ENCODE results near the gene EFHC2. TPM values are rescaled to one million over a fixed set of nuclear protein-coding genes. Genes with fewer than 3 reads are reported as not detected.

EFHC2 gene
- total and polyA plus RNA-seq, 10 of the 15 experiments (the other 5 are each of a cell fraction or from before 2014, with no cell fraction given) = 0.56 TPM; not detected in 9

GRCh38 chrX:44234116-44234515, 109.4 kb downstream of the EFHC2 start:
- Histone ChIP-seq H3K4me2 (ENCODE audit: control insufficient read depth, insufficient read depth) (no peak overlapping the region), H3K9ac (ENCODE audit: control insufficient read depth, insufficient read depth, low read length) (no peak overlapping the region), H3K4me1 (ENCODE audit: control insufficient read depth, insufficient read depth, low read length) (no peaks in the 10 kb centered on the region), H2AFZ (ENCODE audit: control insufficient read depth, low read depth, low read length) (no peak overlapping the region), H3K9me3 (replicated peaks; ENCODE audit: control insufficient read depth, insufficient read depth, low read length) (no peaks in the 10 kb centered on the region), H3K4me3 (no peak overlapping the region), H3K27me3 (replicated peaks in 1 of 2; ENCODE audit: control insufficient read depth in 2 of 2, insufficient read depth in 2 of 2, low read length in 1 of 2) (no peaks in the 10 kb centered on the region), H3K79me2 (ENCODE audit: control insufficient read depth, insufficient read depth, low read length) (no peaks in the 10 kb centered on the region), H3K36me3 (ENCODE audit: control insufficient read depth in 2 of 2, insufficient read depth in 2 of 2, low read length in 1 of 2) (no peaks in the 10 kb centered on the region), H3K27ac (ENCODE audit: control insufficient read depth, insufficient read depth) (no peak overlapping the region), H4K20me1 (ENCODE audit: control insufficient read depth, insufficient read depth) (no peaks in the 10 kb centered on the region)
- ChIA-PET CTCF (no interaction called here), POLR2A (no interaction called here), RAD21 (ENCODE audit: unreplicated experiment) (no interaction called here), SMC1A (ENCODE audit: uncharacterized antibody, unreplicated experiment) (no interaction called here)
- FAIRE-seq (no peak), ATAC-seq (no peak), DNase-seq (ENCODE audit: low read depth, low spot score) (no peak)
- intact Hi-C loops (cut with micrococcal nuclease; ENCODE audit: unreplicated experiment) = no loop called here
- TF ChIP-seq ATF2 (IDR thresholded peaks at IDR 0.05; ENCODE audit: low read length) (no peak), SMAD5 (IDR thresholded peaks at IDR 0.05; ENCODE audit: low read depth) (no peak), HDGF (IDR thresholded peaks at IDR 0.05) (no peak), RELB (IDR thresholded peaks at IDR 0.05; ENCODE audit: low read depth) (no peak), PRDM15 (CRISPR knock-in tag; IDR thresholded peaks at IDR 0.05) (no peak), RUNX3 (IDR thresholded peaks at IDR 0.05; ENCODE audit: low read length) (no peak), MYC (IDR thresholded peaks at IDR 0.05; ENCODE audit: insufficient read depth, insufficient read length, insufficient replicate concordance, low read length, severe bottlenecking) (no peak), MEF2A (IDR thresholded peaks at IDR 0.05; ENCODE audit: insufficient read depth, low read depth, low read length) (no peak)
- in situ Hi-C loops (cut with MboI) = no loop called here
- BruUV-seq (replicated peaks) = no TSS peak

Measured in GM12878 (cell line).